Measurements from ENCODE around the gene RASAL2.

RASAL2 gene

DNA sequence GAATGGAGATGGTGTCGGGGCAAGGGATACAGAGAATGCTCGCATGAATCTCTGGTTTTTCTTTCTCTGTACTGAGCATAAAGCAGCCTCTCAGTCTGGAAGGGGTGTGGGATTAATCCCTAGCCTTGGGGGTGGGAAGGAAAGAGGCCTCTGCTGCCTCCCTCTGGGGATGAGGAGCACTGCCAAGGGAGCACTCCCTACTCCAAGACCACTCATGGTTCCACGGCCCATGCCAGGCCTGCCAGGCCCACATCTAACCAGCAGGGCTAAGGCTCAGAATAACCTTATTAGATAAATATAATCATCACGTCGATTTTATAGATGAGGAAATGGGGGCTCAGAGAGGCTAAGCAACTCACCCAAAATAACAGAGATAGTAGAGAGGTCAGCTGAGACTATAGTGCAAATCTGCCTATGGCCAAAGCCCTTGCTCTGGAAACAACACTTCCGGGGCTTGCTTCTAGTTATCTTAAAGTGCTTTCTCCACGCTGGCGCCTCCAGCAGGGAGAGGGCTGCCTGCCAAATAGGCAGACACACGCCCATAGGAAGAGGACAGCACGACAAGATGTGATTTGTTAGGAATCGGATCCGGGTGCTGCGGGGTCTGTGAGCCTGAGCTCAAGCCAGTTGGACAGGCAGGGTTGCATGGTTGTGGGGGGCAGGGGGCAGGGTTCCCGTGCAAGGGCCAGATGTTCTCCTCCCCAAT, 419.5 kb downstream of the RASAL2 start:
- no peak for DNase-seq (ENCODE audit: low spot score)

DNA sequence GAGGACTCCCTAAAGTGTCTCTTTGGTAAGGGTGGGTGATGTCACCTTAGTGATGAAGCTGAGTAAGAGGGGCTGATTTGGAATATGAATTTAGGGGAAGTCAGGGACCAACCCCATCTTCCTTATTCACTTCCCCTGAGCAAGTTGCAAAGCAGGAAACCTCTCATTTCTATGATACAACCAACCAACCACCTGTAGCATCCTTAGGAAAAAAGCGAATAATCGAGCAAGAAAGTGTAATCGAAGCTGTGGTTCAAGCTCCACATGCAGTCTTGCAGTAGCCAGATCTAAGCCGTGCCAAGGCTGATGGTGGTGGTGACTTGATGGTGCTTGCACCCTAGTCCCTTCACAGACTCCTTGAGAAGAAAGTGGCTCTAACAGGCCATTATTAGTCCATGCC, 422.2 kb downstream of the RASAL2 start:
- DNase-seq (ENCODE audit: low spot score), result no peak

DNA sequence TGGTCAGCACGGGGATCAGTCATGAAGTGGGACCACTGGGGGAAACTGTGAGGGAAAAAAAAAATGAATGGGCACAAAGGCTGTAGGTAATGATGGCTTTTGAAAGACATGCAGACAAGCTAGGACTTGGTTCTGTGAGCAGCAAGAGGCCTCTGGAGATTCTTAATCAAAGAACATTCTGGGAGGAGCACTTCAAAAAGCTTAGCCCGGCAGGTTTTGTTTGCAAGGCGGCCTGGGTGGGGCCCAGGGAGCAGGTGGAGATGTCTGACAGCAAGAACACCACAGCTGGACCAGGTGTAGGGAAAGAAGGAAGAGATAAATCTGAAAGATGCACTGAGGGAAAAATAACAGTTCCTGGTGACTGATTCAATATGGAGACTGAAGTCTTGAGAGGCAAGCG, 425.0 kb downstream of the RASAL2 start:
- no peak for DNase-seq (ENCODE audit: low spot score)

DNA sequence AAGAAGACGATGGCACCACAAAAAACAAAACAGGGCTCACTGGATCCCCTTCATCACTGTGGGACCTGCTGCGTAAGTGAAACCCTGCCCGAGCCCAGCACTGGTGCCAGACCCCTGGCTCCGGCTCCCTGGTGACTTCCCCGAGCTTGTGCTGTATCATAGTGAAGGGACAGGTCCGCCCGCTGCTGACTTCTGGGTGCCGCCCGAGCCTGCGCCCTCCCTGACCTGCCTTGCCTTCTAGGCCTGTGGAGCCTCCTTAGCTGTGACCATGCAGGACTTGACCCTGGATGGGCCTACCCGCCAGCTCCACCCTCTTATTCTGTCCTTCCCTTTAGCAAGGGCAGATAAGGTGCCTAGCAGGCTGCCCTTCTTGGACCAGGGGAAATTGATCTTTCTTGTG, 426.9 kb downstream of the RASAL2 start:
- DNase-seq (ENCODE audit: low spot score), result no peak

DNA sequence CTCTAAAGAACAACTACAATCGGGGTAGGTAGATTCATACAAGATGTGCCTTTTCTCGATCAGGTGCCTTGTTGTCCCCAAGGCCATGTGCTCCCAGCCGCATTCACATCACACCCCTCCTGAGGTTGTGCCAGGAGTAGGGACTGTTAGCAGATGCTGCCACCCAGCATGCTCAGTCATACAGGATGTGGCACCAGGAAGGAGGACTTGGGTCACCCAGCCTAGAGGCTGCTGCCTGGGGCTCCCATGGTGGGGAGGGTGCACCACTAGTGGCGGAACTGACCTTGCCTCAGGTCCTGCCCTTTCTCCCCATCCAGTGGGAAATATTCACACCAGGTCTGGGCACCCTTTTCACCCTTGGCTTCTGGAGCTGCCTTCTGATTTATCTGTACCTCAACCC, 427.3 kb downstream of the RASAL2 start:
- no peak for DNase-seq (ENCODE audit: low spot score)

DNA sequence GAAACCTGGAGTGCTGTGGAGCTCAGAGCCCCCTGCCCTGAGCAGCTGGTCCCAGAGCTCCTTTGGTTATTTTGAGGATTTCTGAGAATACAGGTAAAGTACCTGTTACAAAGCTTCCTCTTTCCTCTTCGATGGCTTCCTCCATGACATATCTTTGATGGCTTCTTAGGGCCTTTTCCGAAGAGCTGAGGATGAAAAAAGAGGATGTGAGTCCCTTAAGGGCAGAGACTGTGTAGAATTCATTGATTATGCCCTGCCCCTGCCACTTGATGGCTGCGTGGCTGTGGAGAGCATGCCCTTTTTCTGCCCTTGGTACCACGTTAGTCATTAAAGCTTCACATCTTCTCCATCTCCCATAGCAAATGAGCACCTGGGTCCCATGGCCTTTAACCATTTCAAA, 433.2 kb downstream of the RASAL2 start:
- DNase-seq (ENCODE audit: low spot score), result no peak

DNA sequence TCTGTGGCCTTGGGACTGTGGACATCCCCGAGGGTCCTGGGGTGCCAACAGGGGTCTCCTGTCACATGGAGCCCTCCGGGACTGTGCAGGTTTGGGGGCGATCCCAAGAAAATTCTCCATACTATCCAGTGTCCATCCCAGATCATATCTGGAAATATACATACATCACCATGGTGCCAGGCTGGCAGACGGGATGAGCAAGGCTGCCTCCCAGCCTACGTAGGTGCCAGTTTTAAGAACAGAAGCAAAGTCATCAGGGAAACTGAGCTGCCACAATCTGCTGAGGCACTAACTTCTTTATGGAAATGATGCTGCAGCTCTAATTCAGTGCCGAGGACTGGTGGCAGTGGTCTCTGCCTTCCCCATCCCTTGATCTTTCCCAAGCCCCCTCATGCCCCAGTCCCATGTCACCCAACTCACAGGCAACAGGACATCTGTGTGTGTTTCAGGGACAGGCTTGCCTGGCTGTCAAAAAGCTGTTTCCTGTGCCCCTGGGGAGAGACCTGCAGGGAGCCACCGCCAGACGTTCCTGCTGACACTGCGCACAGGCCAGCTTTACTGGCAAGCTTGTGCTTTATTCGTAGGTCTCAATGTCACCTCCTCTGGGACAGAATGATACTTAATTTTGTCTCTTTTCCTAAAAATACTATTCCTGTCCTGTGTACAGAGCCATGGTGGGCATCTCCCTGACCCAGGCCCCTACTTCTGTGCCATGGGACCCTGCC, 434.5 kb downstream of the RASAL2 start:
- DNase-seq (ENCODE audit: low spot score), result no peak

DNA sequence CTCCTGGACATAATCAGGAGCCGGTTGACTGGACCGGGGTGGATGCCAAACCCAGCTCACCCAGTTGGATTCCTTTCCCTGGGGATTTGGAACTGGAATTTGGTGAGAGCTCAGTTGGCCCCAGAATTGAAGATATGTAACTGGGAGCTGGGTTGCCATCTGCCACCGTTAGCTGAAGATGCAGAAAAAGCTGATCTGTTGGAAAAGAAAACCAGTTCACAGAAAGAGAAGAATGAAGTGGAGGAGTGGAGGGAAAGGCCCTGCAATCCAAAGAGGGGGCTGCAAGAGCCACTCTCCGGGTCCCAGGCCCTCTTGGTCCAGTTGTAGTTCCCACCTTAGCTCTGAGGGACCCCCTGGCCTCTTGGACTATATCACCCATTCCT, 435.0 kb downstream of the RASAL2 start:
- no peak for DNase-seq (ENCODE audit: low spot score)

DNA sequence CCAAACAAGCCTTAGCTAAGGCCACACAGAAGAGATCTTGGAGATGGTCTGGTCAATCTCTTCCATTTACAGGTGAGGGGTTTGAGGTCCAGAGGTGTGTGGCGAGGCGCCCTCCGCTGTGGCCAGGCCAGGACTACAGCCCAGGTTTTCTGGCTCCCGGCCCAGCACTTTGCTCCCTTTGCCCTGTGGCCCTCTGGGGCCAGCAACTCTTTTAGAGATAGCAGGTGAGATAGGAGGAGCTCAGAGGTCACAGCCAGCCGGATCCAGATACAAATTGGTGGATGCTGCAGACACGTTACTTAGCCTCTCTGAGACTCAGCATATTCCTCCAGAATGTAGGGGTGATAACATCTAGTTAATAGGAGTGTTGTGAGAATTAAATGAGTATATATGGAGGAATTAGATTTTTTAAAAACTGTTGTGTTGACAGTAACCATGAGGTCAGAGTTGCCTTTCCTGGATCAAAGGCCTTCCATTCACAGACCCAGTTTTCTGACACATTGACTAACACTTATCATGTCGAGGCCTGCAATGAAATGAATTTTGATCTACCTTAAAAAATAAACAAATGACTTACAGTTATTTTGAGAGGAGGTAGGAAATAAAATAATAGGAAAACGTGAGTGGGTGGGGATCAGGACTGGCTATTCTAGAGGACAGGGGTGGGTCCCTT, 435.6 kb downstream of the RASAL2 start:
- no peak for DNase-seq (ENCODE audit: low spot score)

DNA sequence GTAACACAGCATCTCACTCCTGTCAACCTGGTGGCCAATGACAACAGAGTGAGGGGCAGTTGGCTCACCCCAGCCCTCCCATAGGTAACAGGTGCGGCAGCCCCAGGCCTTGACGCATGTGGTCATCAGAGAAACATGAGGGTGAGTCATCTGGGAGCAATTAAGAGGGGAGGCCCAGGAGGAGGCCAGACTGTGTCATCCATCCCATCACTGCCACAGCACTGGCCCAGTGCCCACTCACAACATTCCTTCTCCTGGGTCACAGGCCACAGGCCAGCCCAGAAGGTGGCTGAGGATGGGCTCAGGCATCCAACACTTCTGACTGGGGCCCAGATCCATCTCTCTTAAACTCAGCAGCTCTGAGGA, 436.1 kb downstream of the RASAL2 start:
- DNase-seq (ENCODE audit: low spot score), result no peak

DNA sequence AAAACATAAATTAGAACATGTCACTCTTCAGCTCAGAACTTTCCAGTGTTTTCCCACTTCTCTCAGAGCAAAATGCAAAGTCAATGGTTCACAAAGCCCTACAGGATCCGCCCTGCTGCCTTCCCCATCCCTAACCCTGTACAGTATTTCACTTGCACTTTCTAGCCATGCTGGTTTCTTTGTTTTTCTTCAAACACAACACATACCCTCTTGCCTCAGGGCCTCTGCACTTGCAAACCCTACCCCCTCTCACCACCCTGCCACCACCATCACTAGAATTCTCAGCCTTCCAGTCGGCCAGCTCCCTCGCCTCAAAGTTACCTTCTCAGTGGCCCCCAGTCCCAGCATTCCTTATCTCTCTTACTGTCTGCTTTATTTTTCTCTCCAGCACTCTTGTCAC, 436.6 kb downstream of the RASAL2 start:
- no peak for DNase-seq (ENCODE audit: low spot score)

DNA sequence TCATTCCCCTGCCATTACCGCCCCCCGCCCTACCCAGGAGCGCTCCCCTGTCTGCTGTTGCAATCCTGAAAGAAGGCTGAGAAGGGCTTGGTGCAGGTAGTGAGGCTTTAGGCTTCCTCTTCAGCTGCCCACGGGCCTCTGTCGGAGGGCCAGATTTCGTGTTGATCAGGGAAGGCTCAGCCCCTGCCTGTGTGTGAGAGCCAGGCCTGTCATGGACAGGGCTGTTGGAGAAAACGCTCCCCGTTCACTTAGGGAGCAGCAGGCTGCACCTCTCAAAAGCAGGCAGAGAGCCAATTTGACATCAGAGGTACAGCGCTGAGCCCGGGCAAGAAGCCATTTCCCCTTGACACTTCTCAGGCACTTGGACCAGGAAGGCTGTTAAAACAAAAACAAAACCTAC, 438.0 kb downstream of the RASAL2 start:
- DNase-seq (ENCODE audit: low spot score), result no peak

DNA sequence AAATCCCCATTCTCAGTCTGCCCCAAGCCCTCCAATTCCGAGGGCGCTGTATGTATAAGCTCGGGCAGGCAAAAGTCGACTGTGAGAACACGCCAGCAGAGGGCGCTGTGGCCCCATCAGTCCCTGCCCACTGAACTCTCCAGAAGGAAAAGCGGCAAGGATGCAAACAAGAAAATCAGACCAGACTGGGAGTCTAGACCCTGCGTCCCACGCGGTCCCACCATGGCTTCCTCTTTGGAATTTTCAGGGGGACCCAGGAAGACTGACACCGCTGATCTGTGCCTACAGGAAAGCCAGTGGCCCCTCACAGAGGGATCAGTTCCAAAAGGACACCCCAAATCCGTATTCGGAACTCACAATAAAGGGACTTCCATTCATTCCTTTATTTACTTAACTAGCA, 438.5 kb downstream of the RASAL2 start:
- peak; percentile 90 for DNase-seq (ENCODE audit: low spot score)

DNA sequence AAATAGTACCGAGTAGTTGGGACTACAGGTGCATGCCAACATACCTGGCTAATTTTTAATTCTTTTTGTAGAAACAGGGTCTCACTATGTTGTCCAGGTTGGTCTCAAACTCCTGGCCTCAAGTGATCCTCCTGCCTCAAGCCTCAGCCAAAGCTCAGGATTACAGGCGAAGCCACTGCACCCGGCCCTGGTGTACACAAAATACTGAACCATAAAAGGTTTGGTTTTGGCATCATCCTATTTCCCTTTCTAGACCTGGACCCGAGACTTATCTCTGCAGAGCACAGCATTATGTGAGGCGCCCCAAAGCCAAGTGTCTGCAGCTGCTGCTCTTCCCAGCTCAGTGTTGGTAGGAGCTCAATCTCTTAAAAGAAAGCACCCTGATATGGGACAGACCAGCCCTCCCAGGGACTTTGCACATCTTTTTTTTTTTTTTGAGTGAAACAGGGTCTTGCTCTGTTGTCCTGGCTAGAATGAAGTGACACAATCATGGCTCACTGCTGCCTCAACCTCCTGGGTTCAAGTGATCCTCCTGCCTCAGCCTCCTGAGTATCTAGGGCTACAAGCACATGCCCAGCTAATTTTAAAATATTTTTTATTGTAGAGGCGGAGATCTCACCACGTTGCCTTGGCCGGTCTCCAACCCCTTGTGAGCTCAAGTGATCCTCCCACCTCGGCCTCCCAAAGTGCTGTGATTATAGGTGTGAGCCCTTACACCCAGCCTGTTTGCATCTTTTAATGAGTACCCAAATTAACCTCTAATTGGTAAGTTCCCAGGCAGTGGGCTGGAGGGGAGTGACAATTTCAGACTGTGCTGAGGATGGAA, 439.4 kb downstream of the RASAL2 start:
- DNase-seq (ENCODE audit: low spot score), result no peak
